H1 (cell line): ENCODE measurements around the gene EDEM1. TPM values are rescaled to one million over a fixed set of nuclear protein-coding genes. Genes with fewer than 3 reads are reported as not detected.

Experiments used
- CTCF ChIA-PET: fragments of 300-600 bp; sonication (Branson Sonifier 250); formaldehyde crosslinking; loops from one replicate; lab custom pipeline; 2021; ENCODE audit not compliant: partially characterized antibody; lab: Charles Lee
- POLR2A ChIA-PET: fragments of 300-600 bp; sonication (Branson Sonifier 250); formaldehyde crosslinking; loops from one replicate; lab custom pipeline; 2021; ENCODE audit warnings: inconsistent platforms; ENCODE audit not compliant: partially characterized antibody; lab: Charles Lee
- DNase-seq, 2 experiments: peaks; one replicate each; pipeline versions ENCODE4 v3.0.0 to v3.0.0-alpha.2; 2010 to 2022; ENCODE audit warnings: low spot score in 2 of 2, low read depth in 1 of 2, mixed read lengths in 1 of 2
- FAIRE-seq: peaks from 2 replicates; lab custom pipeline; 2011; peaks lifted over from hg19 to GRCh38; lab: Jason Lieb, UNC
- H2AFZ ChIP-seq: 2 replicates; pipeline ENCODE4 v1.8.1; 2012; ENCODE audit warnings: low read length, inconsistent platforms
- H2AK5ac ChIP-seq: 2 replicates; pipeline ENCODE4 v1.6.1; 2013; ENCODE audit warnings: low read depth, low read length
- H2BK120ac ChIP-seq: replicated peaks from 2 replicates; pipeline ENCODE3; 2013; ENCODE audit warnings: low read depth, low read length, inconsistent platforms
- H2BK12ac ChIP-seq: 2 replicates; pipeline ENCODE4 v1.6.1; 2013; ENCODE audit warnings: low read depth, low read length
- H2BK15ac ChIP-seq: 2 replicates; pipeline ENCODE4 v1.6.1; 2013; ENCODE audit warnings: low read length
- H2BK20ac ChIP-seq: 2 replicates; pipeline ENCODE4 v1.6.1; 2013; ENCODE audit warnings: low read length
- H2BK5ac ChIP-seq: 2 replicates; pipeline ENCODE4 v1.6.1; 2013; ENCODE audit warnings: low read depth, low read length
- H3K14ac ChIP-seq: 2 replicates; pipeline ENCODE4 v1.6.1; 2013; ENCODE audit warnings: inconsistent platforms; ENCODE audit not compliant: insufficient read length
- H3K18ac ChIP-seq: 2 replicates; pipeline ENCODE4 v1.6.1; 2013; ENCODE audit warnings: low read length; ENCODE audit errors: extremely low read depth
- H3K23ac ChIP-seq: 2 replicates; pipeline ENCODE4 v1.6.1; 2013; ENCODE audit warnings: inconsistent platforms; ENCODE audit not compliant: insufficient read length
- H3K23me2 ChIP-seq: 2 replicates; pipeline ENCODE4 v1.6.1; 2013; ENCODE audit warnings: low read depth, low read length
- H3K27ac ChIP-seq: 2 replicates; pipeline ENCODE4 v1.6.1; 2011; ENCODE audit warnings: low read depth, low read length, inconsistent platforms
- H3K27me3 ChIP-seq, 4 experiments: replicated peaks in 1 of 4; 1 replicate in 1 of 4; 2 replicates in 3 of 4; pipeline versions ENCODE4 v1.6.1 to v1.8.1; 2011 to 2013; ENCODE audit warnings: low read length in 3 of 4, mild to moderate bottlenecking in 3 of 4, inconsistent platforms in 2 of 4, mixed read lengths in 2 of 4, moderate library complexity in 1 of 4; ENCODE audit not compliant: control insufficient read depth in 3 of 4, insufficient read depth in 3 of 4; ENCODE audit errors: extremely low read depth in 1 of 4
- H3K36me3 ChIP-seq, 4 experiments: 2 replicates each; pipeline versions ENCODE4 v1.6.1 to v1.8.1; 2011 to 2013; ENCODE audit warnings: mild to moderate bottlenecking in 4 of 4, low read length in 3 of 4, moderate library complexity in 2 of 4, control low read depth in 1 of 4, inconsistent platforms in 1 of 4; ENCODE audit not compliant: insufficient read depth in 4 of 4, control insufficient read depth in 2 of 4
- H3K4ac ChIP-seq: replicated peaks from 2 replicates; pipeline ENCODE3; 2013; ENCODE audit warnings: low read length, low read depth, mixed read lengths, inconsistent platforms; ENCODE audit not compliant: insufficient read length
- H3K4me1 ChIP-seq, 4 experiments: replicated peaks in 1 of 4; 1 replicate in 1 of 4; 2 replicates in 3 of 4; pipeline versions ENCODE4 v1.6.1 to v1.8.1; 2011 to 2013; ENCODE audit warnings: low read length in 3 of 4, inconsistent platforms in 2 of 4, mixed read lengths in 1 of 4; ENCODE audit not compliant: insufficient read depth in 4 of 4, control insufficient read depth in 3 of 4
- H3K4me2 ChIP-seq, 2 experiments: 2 replicates each; pipeline versions ENCODE4 v1.6.1 to v1.8.1; 2011 to 2013; ENCODE audit warnings: low read depth in 2 of 2, low read length in 2 of 2, control low read depth in 1 of 2, inconsistent platforms in 1 of 2, mild to moderate bottlenecking in 1 of 2; ENCODE audit not compliant: insufficient read depth in 1 of 2
- H3K4me3 ChIP-seq, 4 experiments: fragments of 200-600, 300-600 bp in 1 of 4; sonication (generic), shearing (Covaris generic), sonication (Bioruptor Twin) in 1 of 4; 2 replicates each; pipeline versions ENCODE4 v1.5.1 to v1.8.1; 2011 to 2016; ENCODE audit warnings: low read length in 4 of 4, low read depth in 3 of 4, control low read depth in 2 of 4, inconsistent platforms in 2 of 4, mild to moderate bottlenecking in 2 of 4, mixed read lengths in 1 of 4, moderate library complexity in 1 of 4; ENCODE audit not compliant: insufficient read depth in 2 of 4; ENCODE audit errors: extremely low read depth in 1 of 4
- H3K56ac ChIP-seq: replicated peaks from 2 replicates; pipeline ENCODE3; 2013; ENCODE audit warnings: low read depth, mild to moderate bottlenecking, mixed read lengths, low read length, inconsistent platforms; ENCODE audit not compliant: insufficient read length
- H3K79me1 ChIP-seq: 2 replicates; pipeline ENCODE4 v1.6.1; 2013; ENCODE audit warnings: low read depth, low read length, control low read depth
- H3K79me2 ChIP-seq, 2 experiments: 2 replicates each; pipeline versions ENCODE4 v1.6.1 to v1.8.1; 2012 to 2013; ENCODE audit warnings: low read length in 2 of 2, mild to moderate bottlenecking in 2 of 2, inconsistent platforms in 1 of 2; ENCODE audit not compliant: insufficient read depth in 2 of 2, control insufficient read depth in 1 of 2
- H3K9ac ChIP-seq, 4 experiments: replicated peaks in 1 of 4; 1 replicate in 1 of 4; 2 replicates in 3 of 4; pipeline versions ENCODE4 v1.6.1 to v1.8.1; 2011 to 2013; ENCODE audit warnings: low read depth in 3 of 4, low read length in 3 of 4, control low read depth in 2 of 4, mild to moderate bottlenecking in 2 of 4, moderate library complexity in 2 of 4, inconsistent platforms in 1 of 4; ENCODE audit errors: extremely low read depth in 1 of 4
- H3K9me3 ChIP-seq, 2 experiments: 2 replicates each; pipeline versions ENCODE4 v1.6.1 to v1.8.1; 2012 to 2013; ENCODE audit warnings: mild to moderate bottlenecking in 2 of 2, moderate library complexity in 2 of 2, control low read depth in 1 of 2, inconsistent platforms in 1 of 2, low read depth in 1 of 2, low read length in 1 of 2, mixed read lengths in 1 of 2; ENCODE audit not compliant: insufficient read depth in 2 of 2
- H4K20me1 ChIP-seq, 2 experiments: replicated peaks in 1 of 2; 2 replicates each; pipeline versions ENCODE3 to v1.8.1; 2011 to 2013; ENCODE audit warnings: inconsistent platforms in 2 of 2, low read length in 2 of 2, mild to moderate bottlenecking in 1 of 2; ENCODE audit not compliant: insufficient read depth in 2 of 2, control insufficient read depth in 1 of 2
- H4K5ac ChIP-seq: 2 replicates; pipeline ENCODE4 v1.6.1; 2013; ENCODE audit warnings: low read length, low read depth, mixed read lengths, inconsistent platforms; ENCODE audit not compliant: insufficient read length
- H4K8ac ChIP-seq: 2 replicates; pipeline ENCODE4 v1.8.0; 2013; ENCODE audit warnings: mild to moderate bottlenecking, moderate library complexity, low read length, inconsistent platforms; ENCODE audit not compliant: insufficient read depth; ENCODE audit errors: extremely low read depth
- H4K91ac ChIP-seq: replicated peaks from 2 replicates; pipeline ENCODE3; 2013; ENCODE audit warnings: low read length, mixed read lengths, inconsistent platforms; ENCODE audit not compliant: insufficient read length
- CBX8 ChIP-seq: fragments of 300-800, 300-1000 bp; sonication (generic); IDR thresholded peaks from 2 replicates; pipeline ENCODE4 v1.7.1; 2016; ENCODE audit warnings: low read depth, low read length, borderline replicate concordance
- CEBPB ChIP-seq: IDR thresholded peaks from 2 replicates; pipeline ENCODE4 v1.6.1; 2012; ENCODE audit warnings: low read depth, low read length
- CREB1 ChIP-seq: IDR thresholded peaks from 2 replicates; pipeline ENCODE4 v1.6.1; 2012; ENCODE audit warnings: inconsistent platforms
- SIRT6 ChIP-seq: IDR thresholded peaks from one replicate; pipeline ENCODE4 v1.7.1; 2012; ENCODE audit warnings: low read length, inconsistent platforms
- SP1 ChIP-seq: IDR thresholded peaks from 2 replicates; pipeline ENCODE4 v1.6.1; 2011; ENCODE audit warnings: low read depth, low read length
- ZNF274 ChIP-seq: IDR thresholded peaks from 2 replicates; pipeline ENCODE4 v1.7.0; 2012; ENCODE audit warnings: low read length, borderline replicate concordance; ENCODE audit errors: extremely low read depth
- WGBS, 2 experiments: shearing (Covaris generic) in 1 of 2; methylation state at CpG; one replicate each; pipeline versions ENCODE4 v1.1.6 to v1.1.7; 2013 to 2015; ENCODE audit warnings: low lambda C conversion rate in 2 of 2, mixed read lengths in 2 of 2, inconsistent platforms in 1 of 2, low coverage in 1 of 2, missing lambda C conversion rate in 1 of 2; ENCODE audit not compliant: insufficient replicate concordance in 2 of 2, insufficient coverage in 1 of 2, insufficient read length in 1 of 2; ENCODE audit errors: extremely low coverage in 1 of 2, missing lambda C conversion rate in 1 of 2; 5-methylcytosine and 5-hydroxymethylcytosine counted together
- polyA plus RNA-seq, 7 experiments: library from polyadenylated mRNA; depleted of rRNA in 3 of 7; stranded (reverse) in 5 of 7; unstranded in 2 of 7; fragments of >200 nt in 5 of 7; fragments of 200-250 nt in 2 of 7; gene quantifications; 1 replicate in 5 of 7; 2 replicates in 1 of 7; 4 replicates in 1 of 7; pipeline versions ENCODE4 v1.2.1 to v1.2.3, GENCODE V29; 2011 to 2013; ENCODE audit warnings: missing spikeins in 2 of 7, mixed read lengths in 2 of 7
- total RNA-seq: library from RNA; stranded (reverse); fragmentation: NEBNext Ultra II Directional; extraction: Animal tissue kit (Norgen Biotek cat#: 25700); gene quantifications from 2 replicates; pipeline ENCODE4 v1.2.1, GENCODE V29; 2021
- TF ChIP-seq, protein P1 (sequence below): IDR thresholded peaks from 2 replicates; pipeline ENCODE4 v1.6.1; 2012; ENCODE audit warnings: low read length, inconsistent platforms

The EDEM1 gene
- total and polyA plus RNA-seq, 2 of the 8 experiments (the other 6 are each of a cell fraction or from before 2014, with no cell fraction given) = 4.8 to 16.4 TPM

- H3K27ac ChIP-seq = no peak overlapping the region
- no peak for DNase-seq
- H3K14ac ChIP-seq = no peak overlapping the region
- H4K91ac ChIP-seq = no peak overlapping the region
- H3K4me3 ChIP-seq = no peak overlapping the region
- H3K56ac ChIP-seq = no peak overlapping the region
- no peak overlapping the region for H2AFZ ChIP-seq
- H3K9me3 ChIP-seq = no peaks in the 10 kb centered on the region
- no peak overlapping the region for H2BK5ac ChIP-seq
- no peak overlapping the region for H4K8ac ChIP-seq
- no peaks in the 10 kb centered on the region for H3K36me3 ChIP-seq
- no peak overlapping the region for H2BK20ac ChIP-seq
- ChIA-PET CTCF (interaction anchor here (0.6 kb wide), 1 partner anchor 1609 kb away, joined by 4 read pairs; no protein-coding TSS in a partner anchor), POLR2A (no interaction called here)
- no peak overlapping the region for H3K4ac ChIP-seq
- H3K23ac ChIP-seq = no peak overlapping the region
- no peak overlapping the region for H3K9ac ChIP-seq
- no peaks in the 10 kb centered on the region for H4K20me1 ChIP-seq
- H3K79me2 ChIP-seq = no peaks in the 10 kb centered on the region
- H3K23me2 ChIP-seq = no peaks in the 10 kb centered on the region
- H3K79me1 ChIP-seq = no peaks in the 10 kb centered on the region
- H2BK12ac ChIP-seq = no peak overlapping the region
- no peak overlapping the region for H4K5ac ChIP-seq
- FAIRE-seq = no peak
- 89% methylated on average over 6 of the region's 6 CpGs; no CpG with 5 or more reads in 1 of the 2 experiments for WGBS, 2 experiments
- no peak overlapping the region for H3K4me2 ChIP-seq
- no peaks in the 10 kb centered on the region for H3K27me3 ChIP-seq
- no peak overlapping the region for H2AK5ac ChIP-seq
- H3K4me1 ChIP-seq = no peaks in the 10 kb centered on the region
- no peak overlapping the region for H2BK120ac ChIP-seq
- H3K18ac ChIP-seq = no peak overlapping the region
- no peak overlapping the region for H2BK15ac ChIP-seq
- TF ChIP-seq CREB1 = no peak
- TF ChIP-seq, protein P1, sequence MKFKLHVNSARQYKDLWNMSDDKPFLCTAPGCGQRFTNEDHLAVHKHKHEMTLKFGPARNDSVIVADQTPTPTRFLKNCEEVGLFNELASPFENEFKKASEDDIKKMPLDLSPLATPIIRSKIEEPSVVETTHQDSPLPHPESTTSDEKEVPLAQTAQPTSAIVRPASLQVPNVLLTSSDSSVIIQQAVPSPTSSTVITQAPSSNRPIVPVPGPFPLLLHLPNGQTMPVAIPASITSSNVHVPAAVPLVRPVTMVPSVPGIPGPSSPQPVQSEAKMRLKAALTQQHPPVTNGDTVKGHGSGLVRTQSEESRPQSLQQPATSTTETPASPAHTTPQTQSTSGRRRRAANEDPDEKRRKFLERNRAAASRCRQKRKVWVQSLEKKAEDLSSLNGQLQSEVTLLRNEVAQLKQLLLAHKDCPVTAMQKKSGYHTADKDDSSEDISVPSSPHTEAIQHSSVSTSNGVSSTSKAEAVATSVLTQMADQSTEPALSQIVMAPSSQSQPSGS = no peak
- TF ChIP-seq SIRT6 = no peak
- TF ChIP-seq CBX8 = no peak
- no peak for TF ChIP-seq SP1
- no peak for TF ChIP-seq ZNF274
- no peak for TF ChIP-seq CEBPB
Measured at GRCh38 chr3:5231074-5231473, 43.6 kb downstream of the EDEM1 start.
